ELR (cell line): ENCODE data around the gene RNF11.
A peak's percentile ranks its signal among the peaks of the same experiment; 100 is the strongest.

Experiments
- DNase-seq: peaks from one replicate; pipeline ENCODE4 v3.0.0-alpha.2; 2015; ENCODE audit warnings: low read depth

RNF11 gene

GRCh38 chr1:51265618-51266017 is 29.5 kb downstream of the RNF11 start:
- no peak for DNase-seq

- DNase-seq: no peak
These were observed 30.1 kb downstream of the RNF11 start for GRCh38 chr1:51266181-51266580.

- no peak for DNase-seq
These were observed 30.7 kb downstream of the RNF11 start for GRCh38 chr1:51266791-51267190.

GRCh38 chr1:51268634-51269033 is 32.6 kb downstream of the RNF11 start:
- DNase-seq: peak; percentile 27

GRCh38 chr1:51270751-51271150 is 34.7 kb downstream of the RNF11 start:
- no peak for DNase-seq

- DNase-seq: no peak
These were observed 36.8 kb downstream of the RNF11 start for GRCh38 chr1:51272916-51273315.

- no peak for DNase-seq
These were observed 38.6 kb downstream of the RNF11 start for GRCh38 chr1:51274676-51275075.

- no peak for DNase-seq
These were observed 40.2 kb downstream of the RNF11 start for GRCh38 chr1:51276286-51276685.

GRCh38 chr1:51280321-51280978 is 44.4 kb downstream of the RNF11 start:
- no peak for DNase-seq

GRCh38 chr1:51281807-51282206 is 45.7 kb downstream of the RNF11 start:
- no peak for DNase-seq

- no peak for DNase-seq
These were observed 46.5 kb downstream of the RNF11 start for GRCh38 chr1:51282605-51283004.

- DNase-seq: no peak
These were observed 47.9 kb downstream of the RNF11 start for GRCh38 chr1:51283979-51284378.

GRCh38 chr1:51284487-51284954 is 48.4 kb downstream of the RNF11 start:
- DNase-seq: no peak

- DNase-seq: no peak
These were observed 49.0 kb downstream of the RNF11 start for GRCh38 chr1:51285055-51285454.

- no peak for DNase-seq
These were observed 51.9 kb downstream of the RNF11 start for GRCh38 chr1:51287966-51288365.

- no peak for DNase-seq
These were observed 52.5 kb downstream of the RNF11 start for GRCh38 chr1:51288578-51288977.

- DNase-seq: no peak
These were observed 53.8 kb downstream of the RNF11 start for GRCh38 chr1:51289676-51290488.

GRCh38 chr1:51290489-51290847 is 54.4 kb downstream of the RNF11 start:
- no peak for DNase-seq

GRCh38 chr1:51293898-51294515 is 57.9 kb downstream of the RNF11 start:
- DNase-seq: no peak

GRCh38 chr1:51294566-51295184 is 58.6 kb downstream of the RNF11 start:
- no peak for DNase-seq

- no peak for DNase-seq
These were observed 59.9 kb downstream of the RNF11 start for GRCh38 chr1:51295926-51296325.
